Left lung (tissue), 10 donors: ENCODE data around the gene STRA8. TPM values are rescaled to one million over a fixed set of nuclear protein-coding genes. Genes with fewer than 3 reads are reported as not detected.

Experiments used
- ATAC-seq: fragments of 200-7000 bp; cut with Tn5 transposase; one replicate; pipeline ENCODE4 v1.9.1; 2020; ENCODE audit warnings: moderate library complexity
- DNase-seq, 4 donors: peaks; one replicate each; pipeline ENCODE4 v3.0.0-alpha.2; 2013 to 2020
- H3K27ac ChIP-seq, 2 donors: fragments of 200-600 bp; sonication (generic) in 1 of 2; one replicate each; pipeline versions ENCODE4 v1.5.0 to v1.8.0; 2020 to 2021
- H3K27me3 ChIP-seq, 2 donors: fragments of 200-600 bp; sonication (generic) in 1 of 2; one replicate each; pipeline versions ENCODE4 v1.5.0 to v1.8.0; 2020 to 2021
- H3K36me3 ChIP-seq, 2 donors: fragments of 200-600 bp; sonication (generic) in 1 of 2; one replicate each; pipeline versions ENCODE4 v1.5.0 to v1.8.0; 2020 to 2021
- H3K4me1 ChIP-seq, 2 donors: fragments of 200-600 bp; one replicate each; pipeline ENCODE4 v1.8.0; 2021
- H3K4me3 ChIP-seq, 2 donors: fragments of 200-600 bp; sonication (generic) in 1 of 2; one replicate each; pipeline versions ENCODE4 v1.5.0 to v1.8.0; 2020 to 2021; ENCODE audit warnings: mild to moderate bottlenecking in 1 of 2
- H3K9me3 ChIP-seq, 2 donors: fragments of 200-600 bp; sonication (generic) in 1 of 2; one replicate each; pipeline versions ENCODE4 v1.5.0 to v1.8.0; 2020 to 2021
- CTCF ChIP-seq, 2 donors: fragments of 200-600 bp; sonication (generic) in 1 of 2; IDR thresholded peaks; one replicate each; pipeline versions ENCODE4 v1.5.0 to v1.8.0; 2021; ENCODE audit warnings: antibody characterized with exemption in 2 of 2
- intact Hi-C, 2 donors: fragments of 100-400 bp; cut with DNase I; formaldehyde crosslinking; loops; one replicate each; pipeline versions ENCODE4 v1.11.2 to v1.14.2; 2022
- polyA plus RNA-seq, 6 donors: library from polyadenylated mRNA; unstranded; fragments of 120-200 nt; gene quantifications; one replicate each; pipeline ENCODE4 v1.2.1, GENCODE V29; 2013; ENCODE audit not compliant: insufficient read length in 6 of 6
- total RNA-seq, 2 donors: library from RNA; stranded (reverse); fragmentation: NEBNext Ultra II Directional; extraction: Animal tissue kit (Norgen Biotek cat#: 25700); gene quantifications; one replicate each; pipeline ENCODE4 v1.2.1, GENCODE V29; 2021
- donor health status: DM: no; HTN: yes; CAD: no.
- donor health status: DM: no; HTN: no; CAD: no.

Gene STRA8
- total and polyA plus RNA-seq, 8 donors = 0.14 to 0.40 (median 0.20) TPM; not detected in 3

DNA sequence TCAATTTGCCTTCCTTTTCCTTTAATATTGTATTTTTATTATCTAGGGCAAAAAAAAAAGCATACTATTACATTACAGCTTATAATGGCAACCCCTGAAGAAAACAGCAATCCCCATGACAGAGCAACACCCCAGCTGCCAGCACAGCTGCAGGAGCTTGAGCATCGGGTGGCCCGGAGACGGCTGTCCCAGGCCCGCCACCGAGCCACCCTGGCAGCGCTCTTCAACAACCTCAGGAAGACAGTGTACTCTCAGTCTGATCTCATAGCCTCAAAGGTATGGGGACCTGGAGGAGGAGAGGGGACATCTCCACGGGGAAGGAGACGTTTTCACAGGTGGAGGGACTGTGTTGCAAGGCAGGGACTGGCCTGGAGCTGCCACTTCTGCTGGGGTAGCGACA lies 6.8 kb downstream of the STRA8 start:
- no peaks in the 10 kb centered on the region for H3K9me3 ChIP-seq
- no peak overlapping the region for H3K27ac ChIP-seq
- no peaks in the 10 kb centered on the region for H3K4me1 ChIP-seq
- DNase-seq (no peak), ATAC-seq (no peak)
- no peaks in the 10 kb centered on the region for H3K36me3 ChIP-seq
- no peak overlapping the region for H3K4me3 ChIP-seq
- intact Hi-C loops = no loop called here
- TF ChIP-seq CTCF (IDR thresholded peaks at IDR 0.05) = no peak
- H3K27me3 ChIP-seq = no peaks in the 10 kb centered on the region

DNA sequence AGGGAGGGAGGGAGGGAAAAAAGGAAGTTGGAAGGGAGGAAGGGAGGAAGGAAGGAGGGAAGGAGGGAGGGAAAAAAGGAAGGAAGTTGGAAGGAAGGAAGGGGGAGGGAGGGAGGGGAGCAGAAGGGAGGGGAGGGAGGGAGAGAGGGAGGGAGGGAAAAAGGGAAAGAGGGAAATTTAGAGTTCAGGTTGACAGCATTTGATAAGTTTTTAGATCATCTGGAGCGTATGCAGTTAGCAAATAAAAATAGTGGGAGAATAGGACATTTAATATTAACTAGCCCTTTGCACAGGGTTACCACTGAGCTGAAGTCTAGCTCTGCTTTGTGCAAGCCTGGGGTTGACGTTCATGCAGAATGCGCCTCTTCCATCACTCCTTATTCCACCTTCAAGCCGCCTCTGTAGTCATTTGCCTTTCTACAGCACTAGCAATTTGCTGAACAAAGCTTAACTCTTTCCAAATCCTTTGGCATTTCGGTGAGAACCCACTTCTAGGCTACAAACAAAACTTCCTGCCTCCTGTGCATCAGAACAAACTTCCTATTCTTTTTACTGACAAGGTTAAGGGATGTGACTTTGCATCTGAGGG lies 8.6 kb downstream of the STRA8 start:
- DNase-seq (no peak), ATAC-seq (no peak)
- no peaks in the 10 kb centered on the region for H3K4me1 ChIP-seq
- H3K4me3 ChIP-seq = no peak overlapping the region
- no peak overlapping the region for H3K27ac ChIP-seq
- TF ChIP-seq CTCF (IDR thresholded peaks at IDR 0.05) = no peak
- intact Hi-C loops = no loop called here
- H3K27me3 ChIP-seq = no peaks in the 10 kb centered on the region
- no peaks in the 10 kb centered on the region for H3K36me3 ChIP-seq
- no peaks in the 10 kb centered on the region for H3K9me3 ChIP-seq

DNA sequence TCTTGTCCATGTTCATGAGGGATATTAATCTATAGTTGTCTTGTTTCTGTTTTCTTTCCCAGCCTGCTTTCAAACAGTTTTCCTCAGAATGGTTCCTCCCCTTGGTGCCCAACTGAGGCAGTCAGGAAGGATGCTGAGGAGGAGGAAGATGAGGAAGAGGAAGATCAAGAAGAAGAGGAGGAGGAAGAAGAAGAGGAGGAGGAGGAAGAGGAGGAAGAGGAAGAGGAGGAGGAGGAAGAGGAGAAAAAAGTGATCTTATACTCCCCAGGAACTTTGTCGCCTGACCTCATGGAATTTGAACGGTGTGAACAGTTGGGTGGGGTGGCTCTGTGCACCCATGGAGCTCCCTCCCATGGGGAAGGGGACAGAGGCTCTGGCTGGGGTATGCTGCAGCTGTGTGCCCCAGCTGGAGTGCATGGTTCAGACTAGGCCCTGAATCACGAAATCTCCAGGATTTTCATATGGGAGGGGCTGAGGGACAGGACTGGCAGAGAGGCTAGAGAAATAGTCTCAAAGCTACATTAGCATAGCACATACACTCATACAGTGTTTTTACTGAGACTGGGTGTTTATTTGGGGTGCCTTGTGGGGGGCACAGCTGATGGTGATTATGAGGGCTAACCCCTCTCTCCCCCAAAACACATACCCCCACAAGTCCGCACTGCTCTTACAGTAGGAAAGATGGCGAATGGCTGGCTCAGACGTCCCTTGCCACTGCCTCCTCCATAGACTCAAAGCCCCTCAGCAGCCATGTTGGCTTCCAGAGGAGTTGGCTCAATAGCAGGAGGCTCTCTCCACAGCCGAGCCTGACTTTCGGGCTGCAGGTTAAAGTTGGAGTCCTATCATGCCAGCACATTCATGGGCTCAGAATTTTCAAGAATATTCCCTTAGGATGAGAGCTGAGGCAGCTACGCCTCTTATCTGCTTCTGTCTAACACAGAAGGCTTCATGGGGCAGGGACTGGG lies 11.9 kb downstream of the STRA8 start:
- ATAC-seq (no peak), DNase-seq (no peak)
- H3K27ac ChIP-seq = no peak overlapping the region
- no peaks in the 10 kb centered on the region for H3K36me3 ChIP-seq
- no peak overlapping the region for H3K4me3 ChIP-seq
- H3K4me1 ChIP-seq = no peaks in the 10 kb centered on the region
- TF ChIP-seq CTCF (IDR thresholded peaks at IDR 0.05) = no peak
- no peaks in the 10 kb centered on the region for H3K9me3 ChIP-seq
- intact Hi-C loops = no loop called here
- H3K27me3 ChIP-seq = no peaks in the 10 kb centered on the region

- DNase-seq (no peak), ATAC-seq (no peak)
- H3K4me3 ChIP-seq = no peak overlapping the region
- no peaks in the 10 kb centered on the region for H3K36me3 ChIP-seq
- no peak for TF ChIP-seq CTCF (IDR thresholded peaks at IDR 0.05)
- H3K27me3 ChIP-seq = no peaks in the 10 kb centered on the region
- no peak overlapping the region for H3K27ac ChIP-seq
- no peaks in the 10 kb centered on the region for H3K9me3 ChIP-seq
- intact Hi-C loops = no loop called here
- no peaks in the 10 kb centered on the region for H3K4me1 ChIP-seq
These were observed 12.7 kb downstream of the STRA8 start for GRCh38 chr7:135246191-135246825.
